ENCODE measurements around the gene CERS1.
A peak's percentile ranks its signal among the peaks of the same experiment; 100 is the strongest.
"Not testable (repeated sequence)": the region's sequence is repeated elsewhere in the genome, so short reads cannot be mapped to it uniquely, and the experiment has no call there.

Gene CERS1

GRCh38 chr19:18919086-18919899 is 23.3 kb upstream of the CERS1 start, which contains the start of the genes COPE and DDX49:
TSS of gene COPE (minus strand) at chr19:18919387. CDS start at chr19:18919348, 39 bp downstream.
TSS of gene DDX49 (plus strand) at chr19:18919715. CDS start at chr19:18919742, 27 bp downstream.
- DNase-seq (ENCODE audit: low read depth), result peak; percentile 100

GRCh38 chr19:18917593-18917992 is 21.6 kb upstream of the CERS1 start:
- DNase-seq (ENCODE audit: low read depth), result not testable (repeated sequence)

DNA sequence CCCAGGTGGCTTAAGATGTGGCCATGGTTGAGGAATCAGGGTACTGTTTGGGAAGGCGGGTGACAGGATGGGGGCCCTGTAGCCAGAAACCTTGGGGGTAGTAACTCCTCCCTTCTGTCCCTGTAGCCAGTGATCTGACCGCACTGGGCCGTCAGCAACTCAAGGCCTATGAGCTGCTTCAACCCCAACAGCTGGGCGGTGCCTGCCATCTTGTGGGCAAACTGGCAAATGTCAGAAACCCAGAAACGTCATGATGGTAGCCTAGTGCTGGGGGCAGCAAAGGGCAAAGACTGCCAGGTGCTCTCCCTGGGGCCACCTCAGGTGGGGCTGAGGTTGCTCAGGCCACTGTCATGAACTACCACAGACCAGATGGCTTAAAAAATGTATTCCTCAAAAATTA is 19.7 kb upstream of the CERS1 start:
- peak; percentile 67 for DNase-seq (ENCODE audit: low read depth)

- no peak for DNase-seq (ENCODE audit: low read depth)
Observed at GRCh38 chr19:18913466-18913865, 17.5 kb upstream of the CERS1 start.

DNA sequence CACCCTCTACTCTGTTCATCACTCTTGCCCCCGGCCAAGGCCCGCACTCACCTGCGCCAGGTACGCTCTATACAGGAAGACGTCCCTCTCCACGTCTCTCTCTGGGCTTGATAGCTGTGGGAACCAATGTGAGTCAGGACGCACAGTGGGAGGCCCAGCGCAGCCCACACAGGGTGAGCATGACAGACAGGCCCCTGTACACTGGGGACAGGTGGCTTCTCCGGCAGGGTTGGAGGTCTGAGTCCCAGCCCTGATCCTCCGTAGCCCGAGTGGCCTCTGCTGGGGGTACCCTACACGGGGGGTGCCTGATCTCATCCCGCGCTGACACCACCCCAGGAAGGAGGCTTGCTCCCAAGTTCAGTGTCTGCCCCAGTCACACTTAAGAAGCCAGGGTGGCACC is 17.0 kb upstream of the CERS1 start:
- no peak for DNase-seq (ENCODE audit: low read depth)

- DNase-seq (ENCODE audit: low read depth), result no peak
Observed at GRCh38 chr19:18910801-18911436, 15.0 kb upstream of the CERS1 start.

DNA sequence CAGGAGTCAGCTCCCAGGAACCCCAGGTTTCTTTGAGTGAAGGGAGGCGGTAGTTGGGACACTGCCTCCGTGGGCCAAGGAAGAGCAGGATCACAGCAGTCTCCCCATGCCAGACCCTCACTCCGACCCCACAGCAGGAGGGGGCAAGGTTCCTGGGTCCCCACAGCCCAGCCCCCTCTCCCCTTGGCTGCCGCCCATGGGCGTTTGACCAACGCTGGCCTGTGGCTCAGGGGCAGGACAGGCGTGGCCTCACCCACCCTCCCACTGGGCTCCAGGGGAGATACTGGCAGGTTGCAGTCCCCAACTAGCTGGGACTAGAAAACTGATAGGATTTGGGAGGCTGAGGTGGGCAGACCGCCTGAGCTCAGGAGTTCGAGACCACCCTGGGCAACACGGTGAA is 14.1 kb upstream of the CERS1 start:
- no peak for DNase-seq (ENCODE audit: low read depth)

DNA sequence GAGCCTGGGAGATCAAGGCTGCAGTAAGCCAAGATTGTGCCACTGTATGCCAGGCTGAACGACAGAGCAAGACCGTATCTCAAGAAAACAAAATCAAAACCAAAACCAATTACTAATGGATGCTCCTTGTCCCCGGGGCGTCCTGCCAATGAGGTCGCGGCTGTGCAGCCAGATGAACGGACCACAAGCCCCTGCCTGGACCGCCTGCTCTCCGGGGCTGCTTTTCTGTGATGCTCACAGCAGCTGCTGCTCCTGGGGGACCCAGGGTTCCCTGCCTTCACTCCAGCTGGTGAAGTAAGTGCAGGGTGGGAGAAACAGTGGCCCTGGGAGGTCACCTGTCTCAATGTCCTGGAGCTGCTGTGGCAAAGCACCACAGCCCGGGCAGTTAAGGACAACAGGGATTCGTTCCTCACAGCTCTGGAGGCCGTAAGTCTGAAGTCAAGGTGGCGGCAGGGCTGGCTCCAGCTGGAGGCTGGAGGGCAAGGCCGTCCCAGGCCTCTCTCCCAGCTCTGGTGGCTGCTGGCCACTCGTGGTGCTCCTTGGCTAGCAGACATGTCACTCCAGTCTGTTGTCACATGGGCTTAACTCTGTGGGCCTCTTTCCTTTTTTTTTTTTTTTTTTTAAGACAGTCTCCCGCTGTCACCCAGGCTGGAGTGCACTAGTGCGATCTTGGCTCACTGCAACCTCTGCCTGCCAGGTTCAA is 13.1 kb upstream of the CERS1 start:
- DNase-seq (ENCODE audit: low read depth), result no peak

DNA sequence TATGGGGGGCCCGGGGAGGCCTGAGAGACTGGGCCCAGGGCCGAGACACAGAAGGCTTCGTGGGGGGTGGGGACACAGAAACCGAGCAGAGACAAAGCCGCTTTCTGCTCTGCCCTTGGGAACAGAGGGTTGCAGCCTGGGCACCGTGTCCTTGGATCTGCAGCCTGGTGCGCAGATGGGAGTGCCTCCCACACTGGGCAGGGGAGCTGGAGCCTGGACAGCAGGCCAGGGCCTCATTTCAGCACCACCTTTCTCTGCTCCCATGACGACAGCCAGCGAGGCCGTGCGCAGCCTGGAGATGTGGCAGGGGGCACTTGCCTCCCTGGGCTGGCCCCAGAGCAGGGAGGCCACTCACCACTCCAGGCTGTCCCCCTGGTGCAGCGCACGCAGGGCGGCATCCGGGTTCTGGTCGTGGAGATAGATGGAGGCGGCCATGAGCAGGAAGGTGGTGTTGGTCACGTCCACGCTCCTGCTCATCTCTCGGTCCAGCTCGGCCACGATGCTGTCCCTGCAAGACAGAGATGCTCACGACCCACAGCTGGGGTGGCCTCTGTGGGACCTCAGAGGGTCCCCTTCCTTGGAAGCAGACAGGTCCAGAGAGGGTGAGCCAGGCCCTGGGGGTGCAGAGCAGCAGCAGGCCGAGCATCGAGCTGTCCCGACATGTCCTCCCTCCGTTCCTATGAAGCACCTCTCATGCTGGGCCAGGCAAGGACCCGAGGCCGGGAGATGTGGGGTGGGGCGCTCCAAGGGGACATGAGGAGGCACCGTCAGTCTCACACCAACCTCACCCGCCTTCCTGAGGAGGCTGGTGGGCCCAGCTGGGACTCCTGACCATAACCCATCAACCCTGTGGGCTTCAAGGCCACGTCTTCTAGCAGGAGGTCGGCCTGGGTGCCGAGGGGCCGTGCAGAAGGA is 10.9 kb upstream of the CERS1 start:
- DNase-seq (ENCODE audit: low read depth), result no peak

DNA sequence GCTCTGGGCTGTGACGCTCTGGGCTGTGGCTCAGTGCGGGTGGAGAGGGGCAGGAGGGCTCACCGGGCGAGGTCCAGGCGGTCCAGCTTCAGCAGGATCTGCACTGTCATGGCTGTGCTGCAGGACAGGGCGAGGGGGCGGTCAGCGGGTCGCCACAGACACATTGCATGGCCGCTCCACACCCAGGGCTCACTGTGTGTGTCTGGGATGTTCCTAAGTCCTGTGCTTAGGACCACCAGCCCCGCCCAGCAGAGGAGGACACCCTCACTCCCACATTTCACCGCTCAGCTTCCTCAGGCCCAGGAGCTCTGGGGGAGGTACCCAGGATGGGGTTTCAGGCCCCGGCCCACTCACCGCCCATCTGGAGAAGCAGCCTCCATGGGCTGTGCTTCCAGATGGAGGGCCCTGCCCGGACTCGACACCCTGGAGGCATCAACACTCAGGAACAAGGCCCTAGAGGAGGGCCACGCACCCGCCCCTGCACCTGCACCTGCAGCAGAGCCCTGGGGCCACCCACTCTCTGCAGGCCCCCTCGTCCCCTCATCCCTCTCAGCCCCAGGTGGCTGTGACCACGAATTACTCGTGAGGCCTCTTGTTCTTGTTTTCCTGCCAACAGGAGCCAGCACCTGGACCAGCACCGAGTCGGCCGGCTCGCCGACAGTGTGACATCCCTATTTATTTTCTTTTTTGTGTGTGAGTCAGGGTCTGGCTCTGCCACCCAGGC is 9.7 kb upstream of the CERS1 start:
- no peak for DNase-seq (ENCODE audit: low read depth)

- DNase-seq (ENCODE audit: low read depth), result no peak
Observed at GRCh38 chr19:18905058-18905456, 9.1 kb upstream of the CERS1 start.

DNA sequence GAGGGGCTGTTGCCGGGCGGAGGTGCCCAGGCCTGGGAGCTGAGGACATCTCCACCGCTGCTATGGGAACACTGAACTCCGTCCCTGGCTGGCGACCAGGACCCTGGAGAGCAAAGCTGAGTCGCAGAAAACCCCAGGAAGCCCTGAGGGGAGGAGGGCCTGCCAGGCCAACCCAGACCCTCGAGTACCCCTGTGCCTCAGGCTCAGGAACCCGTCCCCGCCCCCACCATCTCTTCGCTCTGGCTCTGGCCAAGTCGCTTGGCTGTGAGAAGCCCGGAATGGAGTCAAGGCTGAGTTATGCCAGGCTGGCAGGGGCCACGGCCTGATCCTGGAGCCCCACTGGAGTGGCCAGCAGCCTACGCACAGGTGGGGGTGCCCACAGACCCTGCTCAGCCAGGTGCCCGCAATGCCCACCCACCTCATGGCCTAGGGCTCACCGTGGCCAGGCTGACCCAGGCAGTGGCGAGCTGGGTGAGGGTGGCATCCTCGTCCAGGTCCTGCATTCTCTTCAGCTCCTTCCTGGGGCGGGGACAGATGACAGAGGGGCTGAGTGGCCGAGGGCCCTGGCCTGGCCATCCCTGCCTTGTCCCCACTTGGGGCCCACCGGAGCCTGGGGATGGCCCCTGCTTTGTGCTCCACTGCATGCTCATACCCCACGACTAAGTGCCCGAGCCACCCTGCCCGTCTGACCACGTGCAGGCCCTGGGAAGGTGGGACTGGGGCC is 8.5 kb upstream of the CERS1 start:
- DNase-seq (ENCODE audit: low read depth), result no peak

- DNase-seq (ENCODE audit: low read depth), result no peak
Observed at GRCh38 chr19:18903156-18904037, 7.4 kb upstream of the CERS1 start.

GRCh38 chr19:18902519-18902918 is 6.6 kb upstream of the CERS1 start:
- not testable (repeated sequence) for DNase-seq (ENCODE audit: low read depth)

DNA sequence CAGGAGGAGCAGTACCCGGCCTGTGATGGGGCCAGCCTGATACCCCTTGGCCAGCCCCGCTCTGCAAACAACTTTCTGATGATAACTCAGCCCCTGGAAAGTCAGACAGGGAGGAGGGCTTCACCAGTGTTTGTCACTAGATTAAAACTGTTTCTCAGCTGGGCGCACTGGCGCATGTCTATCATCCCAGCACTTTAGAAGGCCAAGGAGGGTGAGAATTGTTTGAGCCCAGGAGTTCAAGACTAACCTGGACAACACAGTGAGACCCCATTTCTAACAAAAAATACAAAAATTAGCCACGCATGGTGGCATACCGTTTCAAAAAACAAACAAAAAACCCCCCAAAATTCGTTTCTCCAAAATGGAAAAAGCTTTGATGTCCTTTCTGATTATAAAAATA is 5.5 kb upstream of the CERS1 start:
- no peak for DNase-seq (ENCODE audit: low read depth)

- DNase-seq (ENCODE audit: low read depth), result no peak
Observed at GRCh38 chr19:18900700-18901481, 4.9 kb upstream of the CERS1 start.

GRCh38 chr19:18899624-18900560 is 3.9 kb upstream of the CERS1 start:
- DNase-seq (ENCODE audit: low read depth), result no peak
